ENCODE results near the gene THAP2.

- TF ChIP-seq POLR2A (IDR thresholded peaks at IDR 0.05; ENCODE audit: low read length), result no peak
- TF ChIP-seq GATA1 (IDR thresholded peaks at IDR 0.05; ENCODE audit: low read depth, low read length), result no peak
Measured at GRCh38 chr12:71662849-71663560, 1.1 kb upstream of the THAP2 start.

Measured in erythroblast (primary cell).